Measurements from ENCODE around the gene CLTB. TPM values are rescaled to one million over a fixed set of nuclear protein-coding genes. Genes with fewer than 3 reads are reported as not detected.

Gene CLTB
- total RNA-seq, 1 experiment from 2014 or later: 58.6 TPM

- TF ChIP-seq ZBTB33 (IDR thresholded peaks at IDR 0.05; ENCODE audit: extremely low read depth, insufficient replicate concordance, low read length): peak; percentile 66
- TF ChIP-seq CEBPB (IDR thresholded peaks at IDR 0.05; ENCODE audit: low read depth): no peak
- no peak for TF ChIP-seq SIN3A (IDR thresholded peaks at IDR 0.05; ENCODE audit: low read depth)
- no peak for TF ChIP-seq EZH2phosphoT487 (IDR thresholded peaks at IDR 0.05; ENCODE audit: borderline replicate concordance)
- TF ChIP-seq RAD21 (IDR thresholded peaks at IDR 0.05; ENCODE audit: low read depth): peak; percentile 53
- TF ChIP-seq TCF7L2 (IDR thresholded peaks at IDR 0.05; ENCODE audit: borderline replicate concordance, extremely low read depth, insufficient read depth, insufficient read length): no peak
- peak; percentile 38; the same call in 1 of the 2 replicates for TF ChIP-seq ZFX (IDR thresholded peaks at IDR 0.05)
- no peak for TF ChIP-seq REST (IDR thresholded peaks at IDR 0.05; ENCODE audit: low read depth)
- no peak for TF ChIP-seq EGR1 (IDR thresholded peaks at IDR 0.05; ENCODE audit: low read depth)
Observed at GRCh38 chr5:176447978-176448608, 31.8 kb upstream of the CLTB start, which contains the start of gene FAF2 (continued).
